Activated T-cell treated with anti-CD3 and anti-CD28 coated beads, Interleukin-2, amount 50 U/mL, for 4 hours (primary cell): ENCODE results near the gene MIF. TPM values are rescaled to one million over a fixed set of nuclear protein-coding genes. Genes with fewer than 3 reads are reported as not detected.
A peak's percentile ranks its signal among the peaks of the same experiment; 100 is the strongest.
"Not testable (repeated sequence)": the region's sequence is repeated elsewhere in the genome, so short reads cannot be mapped to it uniquely, and the experiment has no call there.

Experiments used
- ATAC-seq, 2 donors: fragments of 200-7000 bp; cut with Tn5 transposase; one replicate each; pipeline ENCODE4 v1.10.0; 2021
- DNase-seq: peaks from one replicate; pipeline ENCODE4 v3.0.0-alpha.2; 2020
- H3K27me3 Mint-ChIP-seq: one replicate; pipeline ENCODE4 v1.8.0; 2021; ENCODE audit warnings: low read depth, mixed read lengths
- H3K36me3 Mint-ChIP-seq: one replicate; pipeline ENCODE4 v1.8.0; 2022; ENCODE audit warnings: mixed read lengths; ENCODE audit not compliant: insufficient read depth
- H3K4me1 Mint-ChIP-seq: one replicate; pipeline ENCODE4 v1.8.0; 2021; ENCODE audit warnings: low read depth, mixed read lengths
- H3K4me3 Mint-ChIP-seq: one replicate; pipeline ENCODE4 v1.8.0; 2021; ENCODE audit warnings: mild to moderate bottlenecking, moderate library complexity, mixed read lengths
- H3K9me3 Mint-ChIP-seq: one replicate; pipeline ENCODE4 v1.8.0; 2021; ENCODE audit warnings: mixed read lengths
- total RNA-seq, 3 donors: library from RNA; stranded (reverse); gene quantifications; one replicate each; pipeline ENCODE4 v1.2.1, GENCODE V29; 2021

Gene MIF
- total RNA-seq, 3 donors from 2014 or later: 1,069 to 1,172 (median 1,160) TPM

- Mint-ChIP-seq H3K9me3 (no peaks in the 10 kb centered on the region), H3K4me1 (no peaks in the 10 kb centered on the region), H3K36me3 (peaks cover 7% of the 10 kb centered on the region), H3K4me3 (no peak overlapping the region), H3K27me3 (peaks cover 6% of the 10 kb centered on the region)
- no peak for ATAC-seq
- no peak for DNase-seq
Observed at GRCh38 chr22:23903328-23903971, 9.3 kb downstream of the MIF start.

- DNase-seq: no peak
- H3K27me3 Mint-ChIP-seq: peaks cover 7% of the 10 kb centered on the region
- H3K4me3 Mint-ChIP-seq: no peak overlapping the region
- no peaks in the 10 kb centered on the region for H3K9me3 Mint-ChIP-seq
- peaks cover 3% of the 10 kb centered on the region for H3K36me3 Mint-ChIP-seq
- no peak for ATAC-seq
- no peaks in the 10 kb centered on the region for H3K4me1 Mint-ChIP-seq
Observed at GRCh38 chr22:23904573-23905254, 10.5 kb downstream of the MIF start.

GRCh38 chr22:23906641-23907040 lies 12.5 kb downstream of the MIF start:
- DNase-seq (no peak), ATAC-seq (no peak)
- Mint-ChIP-seq H3K9me3 (no peaks in the 10 kb centered on the region), H3K4me1 (no peaks in the 10 kb centered on the region), H3K27me3 (peaks cover 7% of the 10 kb centered on the region), H3K36me3 (no peaks in the 10 kb centered on the region), H3K4me3 (no peak overlapping the region)

GRCh38 chr22:23907423-23907822 lies 13.2 kb downstream of the MIF start:
- H3K36me3 Mint-ChIP-seq, ATAC-seq, H3K4me3 Mint-ChIP-seq, DNase-seq, H3K27me3 Mint-ChIP-seq, H3K4me1 Mint-ChIP-seq, H3K9me3 Mint-ChIP-seq: not testable (repeated sequence)

- no peak for ATAC-seq
- Mint-ChIP-seq H3K4me1 (peaks cover 9% of the 10 kb centered on the region), H3K4me3 (no peak overlapping the region)
Observed at GRCh38 chr22:23908587-23909205, 14.5 kb downstream of the MIF start.

GRCh38 chr22:23909296-23909898 lies 15.2 kb downstream of the MIF start:
- ATAC-seq: no peak
- Mint-ChIP-seq H3K4me3 (no peak overlapping the region), H3K9me3 (no peaks in the 10 kb centered on the region), H3K27me3 (peaks cover 5% of the 10 kb centered on the region), H3K36me3 (no peaks in the 10 kb centered on the region), H3K4me1 (peaks cover 13% of the 10 kb centered on the region)
- no peak for DNase-seq

More at GRCh38 chr22:23908587-23909205, 14.5 kb downstream of the MIF start:
- no peaks in the 10 kb centered on the region for H3K9me3 Mint-ChIP-seq
- H3K27me3 Mint-ChIP-seq: peaks cover 7% of the 10 kb centered on the region
- DNase-seq: no peak
- H3K36me3 Mint-ChIP-seq: no peaks in the 10 kb centered on the region

GRCh38 chr22:23910496-23911190 lies 16.5 kb downstream of the MIF start:
- no peak overlapping the region for H3K4me3 Mint-ChIP-seq
- H3K4me1 Mint-ChIP-seq: peaks cover 17% of the 10 kb centered on the region
- ATAC-seq: no peak
- peaks cover 2% of the 10 kb centered on the region for H3K27me3 Mint-ChIP-seq
- DNase-seq: no peak
- H3K9me3 Mint-ChIP-seq: no peaks in the 10 kb centered on the region
- H3K36me3 Mint-ChIP-seq: no peaks in the 10 kb centered on the region

GRCh38 chr22:23911318-23911980 lies 17.3 kb downstream of the MIF start:
- Mint-ChIP-seq H3K4me3 (no peak overlapping the region), H3K9me3 (no peaks in the 10 kb centered on the region), H3K27me3 (peaks cover 2% of the 10 kb centered on the region), H3K36me3 (no peaks in the 10 kb centered on the region), H3K4me1 (peaks cover 17% of the 10 kb centered on the region)
- ATAC-seq: no peak
- DNase-seq: no peak

- Mint-ChIP-seq H3K9me3 (no peaks in the 10 kb centered on the region), H3K4me3 (peak overlapping the region; percentile 6), H3K36me3 (no peaks in the 10 kb centered on the region), H3K27me3 (peaks cover 2% of the 10 kb centered on the region), H3K4me1 (peaks cover 17% of the 10 kb centered on the region)
- no peak for ATAC-seq
- no peak for DNase-seq
Observed at GRCh38 chr22:23912293-23912903, 18.2 kb downstream of the MIF start.

- Mint-ChIP-seq H3K9me3 (no peaks in the 10 kb centered on the region), H3K36me3 (no peaks in the 10 kb centered on the region), H3K4me1 (peaks cover 17% of the 10 kb centered on the region), H3K4me3 (peak overlapping the region; percentile 97), H3K27me3 (peaks cover 2% of the 10 kb centered on the region)
- DNase-seq (no peak), ATAC-seq (peak; percentile 40 to 42)
Observed at GRCh38 chr22:23913306-23913660, 19.1 kb downstream of the MIF start.

- H3K36me3 Mint-ChIP-seq: no peaks in the 10 kb centered on the region
- DNase-seq: peak; percentile 98
Observed at GRCh38 chr22:23913661-23914353, 19.6 kb downstream of the MIF start.

GRCh38 chr22:23915290-23915689 lies 21.1 kb downstream of the MIF start:
- H3K4me3 Mint-ChIP-seq: no peak overlapping the region
- no peaks in the 10 kb centered on the region for H3K27me3 Mint-ChIP-seq
- H3K36me3 Mint-ChIP-seq: no peaks in the 10 kb centered on the region
- DNase-seq (no peak), ATAC-seq (no peak)
- peaks cover 17% of the 10 kb centered on the region for H3K4me1 Mint-ChIP-seq
- H3K9me3 Mint-ChIP-seq: no peaks in the 10 kb centered on the region

More at GRCh38 chr22:23913661-23914353, 19.6 kb downstream of the MIF start:
- no peaks in the 10 kb centered on the region for H3K27me3 Mint-ChIP-seq
- peaks cover 17% of the 10 kb centered on the region for H3K4me1 Mint-ChIP-seq
- H3K4me3 Mint-ChIP-seq: peak overlapping the region; percentile 97
- H3K9me3 Mint-ChIP-seq: no peaks in the 10 kb centered on the region
- peak; percentile 98 to 99 for ATAC-seq

GRCh38 chr22:23920267-23920611 lies 26.1 kb downstream of the MIF start:
- DNase-seq, H3K27me3 Mint-ChIP-seq, ATAC-seq, H3K36me3 Mint-ChIP-seq, H3K9me3 Mint-ChIP-seq, H3K4me1 Mint-ChIP-seq, H3K4me3 Mint-ChIP-seq: not testable (repeated sequence)
